ENCODE results near the gene APOE.

The APOE gene

DNA sequence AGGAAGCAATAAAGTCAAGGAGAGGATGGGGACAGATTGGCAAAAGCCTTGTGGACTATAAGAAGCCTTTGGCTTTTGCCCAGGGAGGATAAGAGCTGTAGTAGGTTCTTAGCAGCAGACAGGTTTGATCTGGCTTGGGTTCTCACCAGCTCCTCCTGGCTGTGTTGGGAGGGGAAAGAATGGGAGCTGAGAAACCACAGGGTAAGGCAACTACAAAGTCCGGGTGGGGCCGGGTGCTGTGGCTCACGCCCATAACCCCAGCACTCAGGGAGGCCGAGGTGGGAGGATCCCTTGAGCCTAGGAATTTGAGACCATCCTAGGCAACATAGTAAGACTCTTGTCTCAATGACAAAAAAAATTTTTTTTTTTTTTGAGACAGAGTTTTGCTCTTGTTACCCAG lies 38.9 kb upstream of the APOE start:
- DNase-seq (ENCODE audit: extremely low spot score), result no peak
- POLR2A ChIA-PET, result no interaction called here
- TF ChIP-seq, protein P1, sequence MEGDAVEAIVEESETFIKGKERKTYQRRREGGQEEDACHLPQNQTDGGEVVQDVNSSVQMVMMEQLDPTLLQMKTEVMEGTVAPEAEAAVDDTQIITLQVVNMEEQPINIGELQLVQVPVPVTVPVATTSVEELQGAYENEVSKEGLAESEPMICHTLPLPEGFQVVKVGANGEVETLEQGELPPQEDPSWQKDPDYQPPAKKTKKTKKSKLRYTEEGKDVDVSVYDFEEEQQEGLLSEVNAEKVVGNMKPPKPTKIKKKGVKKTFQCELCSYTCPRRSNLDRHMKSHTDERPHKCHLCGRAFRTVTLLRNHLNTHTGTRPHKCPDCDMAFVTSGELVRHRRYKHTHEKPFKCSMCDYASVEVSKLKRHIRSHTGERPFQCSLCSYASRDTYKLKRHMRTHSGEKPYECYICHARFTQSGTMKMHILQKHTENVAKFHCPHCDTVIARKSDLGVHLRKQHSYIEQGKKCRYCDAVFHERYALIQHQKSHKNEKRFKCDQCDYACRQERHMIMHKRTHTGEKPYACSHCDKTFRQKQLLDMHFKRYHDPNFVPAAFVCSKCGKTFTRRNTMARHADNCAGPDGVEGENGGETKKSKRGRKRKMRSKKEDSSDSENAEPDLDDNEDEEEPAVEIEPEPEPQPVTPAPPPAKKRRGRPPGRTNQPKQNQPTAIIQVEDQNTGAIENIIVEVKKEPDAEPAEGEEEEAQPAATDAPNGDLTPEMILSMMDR (IDR thresholded peaks at IDR 0.05; ENCODE audit: control extremely low read depth, extremely low read depth, low read depth, missing control alignments), result no peak
- CTCF ChIA-PET, result no interaction called here

DNA sequence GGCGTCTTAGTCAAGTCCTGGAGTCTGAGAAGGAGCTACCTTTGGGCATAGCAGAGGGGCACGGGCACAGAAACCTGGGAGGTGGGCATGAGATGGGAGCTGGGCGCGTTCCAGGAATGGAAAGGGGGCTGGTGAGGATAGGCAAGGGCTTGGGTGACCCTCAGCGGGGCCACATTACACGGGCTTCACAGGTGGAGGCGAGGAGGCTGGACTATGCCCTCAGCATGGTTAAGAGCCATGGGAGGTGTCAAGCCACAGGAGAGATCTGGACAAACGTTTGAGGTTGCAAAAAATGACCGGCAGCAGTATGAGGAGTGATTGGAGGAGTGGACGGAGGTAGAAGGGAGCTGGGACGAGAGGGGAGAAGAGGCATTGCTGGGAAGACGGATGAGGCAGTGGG lies 38.0 kb upstream of the APOE start:
- ChIA-PET POLR2A (no interaction called here), CTCF (no interaction called here)
- TF ChIP-seq, protein P1 (IDR thresholded peaks at IDR 0.05; ENCODE audit: control extremely low read depth, extremely low read depth, low read depth, missing control alignments), result no peak
- DNase-seq (ENCODE audit: extremely low spot score), result no peak

DNA sequence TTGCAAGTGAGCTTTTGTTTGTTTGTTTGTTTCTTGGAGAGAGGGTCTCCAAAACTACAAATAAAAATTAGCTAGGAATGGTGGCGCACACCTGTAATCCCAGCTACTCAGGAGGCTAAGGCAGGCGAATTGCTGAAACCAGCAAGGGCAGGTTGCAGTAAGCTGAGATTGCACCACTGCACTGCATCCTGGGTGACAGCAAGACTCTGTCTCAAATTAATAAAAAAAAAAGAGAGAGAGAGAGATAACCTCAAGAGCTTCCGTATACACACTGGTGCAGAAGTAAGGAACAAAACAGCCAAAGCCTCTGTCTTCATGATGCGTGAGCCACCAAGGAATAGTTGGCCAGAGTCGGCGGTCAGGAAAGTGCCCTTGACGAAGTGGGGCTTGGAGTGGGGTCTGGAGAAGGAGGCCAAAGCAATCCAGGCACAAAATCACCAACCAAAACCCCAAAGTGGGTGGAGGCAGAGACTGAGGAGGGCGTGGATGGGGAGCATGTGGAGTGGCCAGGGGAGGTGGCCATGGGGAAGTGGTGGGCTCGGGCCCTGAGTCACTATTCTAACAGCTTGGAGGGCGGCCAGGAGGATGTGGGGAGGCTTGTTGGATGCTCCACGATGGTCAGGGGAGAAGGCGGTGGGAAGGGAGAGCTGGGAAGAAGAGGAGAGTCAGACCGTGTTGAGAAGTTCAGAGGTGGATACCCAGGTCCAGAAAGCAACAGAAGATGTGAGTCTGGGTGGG lies 35.7 kb upstream of the APOE start:
- ChIA-PET CTCF (interaction anchor here (1.2 kb wide), 1 partner anchor 34 kb away, joined by 5 read pairs; no protein-coding TSS in a partner anchor), POLR2A (no interaction called here)
- no peak for DNase-seq (ENCODE audit: extremely low spot score)
- TF ChIP-seq, protein P1 (IDR thresholded peaks at IDR 0.05; ENCODE audit: control extremely low read depth, extremely low read depth, low read depth, missing control alignments), result no peak

DNA sequence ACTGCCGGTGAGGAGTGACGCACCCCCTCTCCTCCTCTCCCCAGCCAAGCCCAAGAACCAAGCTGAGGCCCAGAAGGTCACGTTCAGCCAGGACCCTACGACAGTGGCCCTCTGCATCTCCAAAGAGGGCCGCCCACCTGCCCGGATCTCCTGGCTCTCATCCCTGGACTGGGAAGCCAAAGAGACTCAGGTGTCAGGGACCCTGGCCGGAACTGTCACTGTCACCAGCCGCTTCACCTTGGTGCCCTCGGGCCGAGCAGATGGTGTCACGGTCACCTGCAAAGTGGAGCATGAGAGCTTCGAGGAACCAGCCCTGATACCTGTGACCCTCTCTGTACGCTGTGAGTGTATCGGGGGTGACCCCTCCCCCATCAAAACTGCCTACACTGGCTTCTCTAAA lies 33.8 kb upstream of the APOE start:
- DNase-seq (ENCODE audit: extremely low spot score), result no peak
- ChIA-PET CTCF (no interaction called here), POLR2A (no interaction called here)
- TF ChIP-seq, protein P1 (IDR thresholded peaks at IDR 0.05; ENCODE audit: control extremely low read depth, extremely low read depth, low read depth, missing control alignments), result no peak

DNA sequence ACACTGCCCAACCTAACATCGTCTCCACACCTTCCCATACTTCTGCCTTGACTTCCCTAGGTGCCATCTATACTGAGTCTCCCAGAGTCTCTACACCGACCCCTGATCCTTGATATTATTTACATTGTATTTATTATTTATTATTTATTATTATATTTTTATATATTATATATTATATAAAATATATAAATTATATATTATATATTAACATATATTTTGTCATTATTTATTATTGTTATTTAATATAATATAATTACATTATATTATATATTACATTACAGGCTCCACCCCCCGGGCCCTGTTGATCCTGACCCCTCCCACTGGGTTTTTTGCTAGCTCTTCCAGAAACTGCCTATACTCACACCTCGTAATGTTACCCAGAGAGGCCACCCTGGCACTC lies 32.9 kb upstream of the APOE start:
- no peak for DNase-seq (ENCODE audit: extremely low spot score)
- ChIA-PET CTCF (interaction anchor here (1.3 kb wide), 1 partner anchor 12 kb away, joined by 6 read pairs; no protein-coding TSS in a partner anchor), POLR2A (no interaction called here)
- TF ChIP-seq, protein P1 (IDR thresholded peaks at IDR 0.05; ENCODE audit: control extremely low read depth, extremely low read depth, low read depth, missing control alignments), result no peak

DNA sequence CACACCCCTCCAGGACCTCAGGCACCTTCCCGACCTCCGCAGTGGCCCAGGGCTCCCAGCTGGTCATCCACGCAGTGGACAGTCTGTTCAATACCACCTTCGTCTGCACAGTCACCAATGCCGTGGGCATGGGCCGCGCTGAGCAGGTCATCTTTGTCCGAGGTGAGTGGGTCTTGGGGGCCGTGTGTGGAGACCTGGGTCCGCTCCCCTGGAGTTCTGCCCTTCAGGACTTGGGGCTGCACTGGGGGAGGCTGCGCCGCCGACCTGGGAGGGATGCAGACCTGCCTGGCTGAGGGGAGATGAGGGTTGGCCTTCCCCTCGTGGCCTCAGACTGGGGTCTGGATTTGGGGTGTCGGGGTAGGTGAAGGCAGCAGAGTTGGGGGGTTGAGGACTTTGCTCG lies 31.3 kb upstream of the APOE start:
- DNase-seq (ENCODE audit: extremely low spot score), result no peak
- TF ChIP-seq, protein P1 (IDR thresholded peaks at IDR 0.05; ENCODE audit: control extremely low read depth, extremely low read depth, low read depth, missing control alignments), result no peak
- POLR2A ChIA-PET, result no interaction called here
- CTCF ChIA-PET, result interaction anchor here (0.8 kb wide), 1 partner anchor 20 kb away, joined by 3 read pairs; no protein-coding TSS in a partner anchor

Measured in GM10248 (cell line).